GM12874 (cell line): Measurements from ENCODE around the gene LRRTM4.

ENCODE experiments used
- CTCF ChIP-seq: IDR thresholded peaks from 2 replicates; pipeline ENCODE4 v1.5.1; 2011; ENCODE audit warnings: low read depth, mild to moderate bottlenecking, control low read depth, low read length, moderate library complexity; ENCODE audit not compliant: insufficient read depth

Gene LRRTM4

GRCh38 chr2:77087987-77088414 lies 434.2 kb downstream of the LRRTM4 start:
- no peak for TF ChIP-seq CTCF

- TF ChIP-seq CTCF = no peak
Observed at GRCh38 chr2:77086478-77086877, 435.7 kb downstream of the LRRTM4 start.

GRCh38 chr2:77086051-77086450 lies 436.1 kb downstream of the LRRTM4 start:
- TF ChIP-seq CTCF = no peak

- no peak for TF ChIP-seq CTCF
Observed at GRCh38 chr2:77085561-77085960, 436.6 kb downstream of the LRRTM4 start.

GRCh38 chr2:77081597-77081996 lies 440.6 kb downstream of the LRRTM4 start:
- TF ChIP-seq CTCF = no peak

- no peak for TF ChIP-seq CTCF
Observed at GRCh38 chr2:77064324-77064723, 457.9 kb downstream of the LRRTM4 start.

- no peak for TF ChIP-seq CTCF
Observed at GRCh38 chr2:77054938-77055337, 467.2 kb downstream of the LRRTM4 start.

GRCh38 chr2:77046339-77046738 lies 475.8 kb downstream of the LRRTM4 start:
- no peak for TF ChIP-seq CTCF
